ENCODE measurements around the gene LIPC.

GRCh38 chr15:58459045-58459444 lies 27.3 kb downstream of the LIPC start:
- TF ChIP-seq POLR2A (IDR thresholded peaks at IDR 0.05; ENCODE audit: low read depth, low read length) (no peak), CTCF (IDR thresholded peaks at IDR 0.05; ENCODE audit: extremely low read depth in 1 of 2, insufficient read depth in 1 of 2, low read depth in 1 of 2, low read length in 2 of 2) (no peak), POLR2AphosphoS5 (IDR thresholded peaks at IDR 0.05; ENCODE audit: insufficient read depth, low read depth, low read length) (no peak), MYC (IDR thresholded peaks at IDR 0.05; ENCODE audit: low read depth, low read length) (no peak), MAX (IDR thresholded peaks at IDR 0.05; ENCODE audit: insufficient read depth, insufficient read length) (no peak), JUN (IDR thresholded peaks at IDR 0.05; ENCODE audit: borderline replicate concordance, insufficient read depth, insufficient read length, low read depth) (no peak), EZH2 (IDR thresholded peaks at IDR 0.05; ENCODE audit: borderline replicate concordance, low read depth, low read length, severe bottlenecking) (no peak), FOS (IDR thresholded peaks at IDR 0.05; ENCODE audit: borderline replicate concordance, insufficient read depth, low read length) (no peak)

Measured in endothelial cell of umbilical vein (primary cell).